ENCODE results near the gene KSR1. TPM values are rescaled to one million over a fixed set of nuclear protein-coding genes. Genes with fewer than 3 reads are reported as not detected.

KSR1 gene
- total and polyA plus RNA-seq, 2 experiments from 2014 or later, result 7.8 to 53.2 TPM

GRCh38 chr17:27578718-27579085, 122.5 kb downstream of the KSR1 start:
- no peak for TF ChIP-seq EZH2phosphoT487 (IDR thresholded peaks at IDR 0.05; ENCODE audit: unreplicated experiment)
- no peak for TF ChIP-seq ZNF331 (CRISPR knock-in tag; IDR thresholded peaks at IDR 0.05; ENCODE audit: low read depth)

DNA sequence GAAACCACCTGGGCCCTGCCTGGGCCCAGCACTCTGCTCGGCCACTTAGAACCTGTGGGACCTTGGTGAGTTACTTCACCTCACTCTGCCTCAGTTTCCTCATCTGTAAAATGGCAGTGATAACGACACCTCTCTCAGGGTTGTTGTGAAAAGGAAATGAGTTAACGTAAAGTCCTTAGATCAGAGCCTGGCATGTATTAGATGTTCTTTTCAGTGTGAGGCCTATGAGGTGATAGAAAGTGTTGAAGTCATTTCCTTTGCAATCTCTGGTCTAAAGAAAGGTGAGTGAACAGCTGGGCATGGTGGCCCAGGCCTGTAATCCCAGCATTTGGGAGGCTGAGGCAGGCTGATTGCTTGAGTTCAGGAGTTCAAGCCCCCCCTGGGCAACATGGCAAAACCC, 123.1 kb downstream of the KSR1 start:
- Histone ChIP-seq H3K36me3 (ENCODE audit: insufficient read depth) (no peaks in the 10 kb centered on the region), H3K9me2 (ENCODE audit: insufficient read depth) (peaks cover 13% of the 10 kb centered on the region), H3K79me2 (replicated peaks; ENCODE audit: insufficient read depth) (peaks cover 21% of the 10 kb centered on the region), H3K4me2 (no peak overlapping the region), H3K4me1 (ENCODE audit: insufficient read depth) (peaks cover 24% of the 10 kb centered on the region), H3K27me3 (ENCODE audit: insufficient read depth) (no peaks in the 10 kb centered on the region), H3K4me3 (no peak overlapping the region), H3K27ac (ENCODE audit: low read depth) (no peak overlapping the region), H2AFZ (no peak overlapping the region), H3F3A (replicated peaks; ENCODE audit: low read depth) (no peaks in the 10 kb centered on the region), H4K20me1 (replicated peaks; ENCODE audit: insufficient read depth) (no peaks in the 10 kb centered on the region)
- DNase-seq (ENCODE audit: low spot score) (no peak), ATAC-seq (no peak)
- Mint-ChIP-seq H3K36me3 (ENCODE audit: low read depth) (no peaks in the 10 kb centered on the region; the same call in 1 of the 3 replicates), H3K27ac (no peak overlapping the region; the same call in 1 of the 2 replicates), H3K4me3 (no peak overlapping the region), H3K9me3 (no peaks in the 10 kb centered on the region; the same call in 1 of the 3 replicates), H3K27me3 (ENCODE audit: insufficient read depth, low read depth, poor library complexity) (peaks cover 3% of the 10 kb centered on the region), H3K4me1 (peaks cover 34% of the 10 kb centered on the region)
- TF ChIP-seq ZNF114 (CRISPR knock-in tag; IDR thresholded peaks at IDR 0.05) (no peak), STAT1 (IDR thresholded peaks at IDR 0.05; ENCODE audit: unreplicated experiment) (no peak), REST (IDR thresholded peaks at IDR 0.05; ENCODE audit: unreplicated experiment) (no peak), POLR2AphosphoS5 (IDR thresholded peaks at IDR 0.05; ENCODE audit: low read depth) (no peak), ZNF331 (CRISPR knock-in tag; IDR thresholded peaks at IDR 0.05; ENCODE audit: low read depth) (no peak)
- TF ChIP-seq, protein P1, sequence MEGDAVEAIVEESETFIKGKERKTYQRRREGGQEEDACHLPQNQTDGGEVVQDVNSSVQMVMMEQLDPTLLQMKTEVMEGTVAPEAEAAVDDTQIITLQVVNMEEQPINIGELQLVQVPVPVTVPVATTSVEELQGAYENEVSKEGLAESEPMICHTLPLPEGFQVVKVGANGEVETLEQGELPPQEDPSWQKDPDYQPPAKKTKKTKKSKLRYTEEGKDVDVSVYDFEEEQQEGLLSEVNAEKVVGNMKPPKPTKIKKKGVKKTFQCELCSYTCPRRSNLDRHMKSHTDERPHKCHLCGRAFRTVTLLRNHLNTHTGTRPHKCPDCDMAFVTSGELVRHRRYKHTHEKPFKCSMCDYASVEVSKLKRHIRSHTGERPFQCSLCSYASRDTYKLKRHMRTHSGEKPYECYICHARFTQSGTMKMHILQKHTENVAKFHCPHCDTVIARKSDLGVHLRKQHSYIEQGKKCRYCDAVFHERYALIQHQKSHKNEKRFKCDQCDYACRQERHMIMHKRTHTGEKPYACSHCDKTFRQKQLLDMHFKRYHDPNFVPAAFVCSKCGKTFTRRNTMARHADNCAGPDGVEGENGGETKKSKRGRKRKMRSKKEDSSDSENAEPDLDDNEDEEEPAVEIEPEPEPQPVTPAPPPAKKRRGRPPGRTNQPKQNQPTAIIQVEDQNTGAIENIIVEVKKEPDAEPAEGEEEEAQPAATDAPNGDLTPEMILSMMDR (conservative IDR thresholded peaks at IDR 0.05; ENCODE audit: low read depth in 2 of 2), result no peak
- TF ChIP-seq, protein P2, sequence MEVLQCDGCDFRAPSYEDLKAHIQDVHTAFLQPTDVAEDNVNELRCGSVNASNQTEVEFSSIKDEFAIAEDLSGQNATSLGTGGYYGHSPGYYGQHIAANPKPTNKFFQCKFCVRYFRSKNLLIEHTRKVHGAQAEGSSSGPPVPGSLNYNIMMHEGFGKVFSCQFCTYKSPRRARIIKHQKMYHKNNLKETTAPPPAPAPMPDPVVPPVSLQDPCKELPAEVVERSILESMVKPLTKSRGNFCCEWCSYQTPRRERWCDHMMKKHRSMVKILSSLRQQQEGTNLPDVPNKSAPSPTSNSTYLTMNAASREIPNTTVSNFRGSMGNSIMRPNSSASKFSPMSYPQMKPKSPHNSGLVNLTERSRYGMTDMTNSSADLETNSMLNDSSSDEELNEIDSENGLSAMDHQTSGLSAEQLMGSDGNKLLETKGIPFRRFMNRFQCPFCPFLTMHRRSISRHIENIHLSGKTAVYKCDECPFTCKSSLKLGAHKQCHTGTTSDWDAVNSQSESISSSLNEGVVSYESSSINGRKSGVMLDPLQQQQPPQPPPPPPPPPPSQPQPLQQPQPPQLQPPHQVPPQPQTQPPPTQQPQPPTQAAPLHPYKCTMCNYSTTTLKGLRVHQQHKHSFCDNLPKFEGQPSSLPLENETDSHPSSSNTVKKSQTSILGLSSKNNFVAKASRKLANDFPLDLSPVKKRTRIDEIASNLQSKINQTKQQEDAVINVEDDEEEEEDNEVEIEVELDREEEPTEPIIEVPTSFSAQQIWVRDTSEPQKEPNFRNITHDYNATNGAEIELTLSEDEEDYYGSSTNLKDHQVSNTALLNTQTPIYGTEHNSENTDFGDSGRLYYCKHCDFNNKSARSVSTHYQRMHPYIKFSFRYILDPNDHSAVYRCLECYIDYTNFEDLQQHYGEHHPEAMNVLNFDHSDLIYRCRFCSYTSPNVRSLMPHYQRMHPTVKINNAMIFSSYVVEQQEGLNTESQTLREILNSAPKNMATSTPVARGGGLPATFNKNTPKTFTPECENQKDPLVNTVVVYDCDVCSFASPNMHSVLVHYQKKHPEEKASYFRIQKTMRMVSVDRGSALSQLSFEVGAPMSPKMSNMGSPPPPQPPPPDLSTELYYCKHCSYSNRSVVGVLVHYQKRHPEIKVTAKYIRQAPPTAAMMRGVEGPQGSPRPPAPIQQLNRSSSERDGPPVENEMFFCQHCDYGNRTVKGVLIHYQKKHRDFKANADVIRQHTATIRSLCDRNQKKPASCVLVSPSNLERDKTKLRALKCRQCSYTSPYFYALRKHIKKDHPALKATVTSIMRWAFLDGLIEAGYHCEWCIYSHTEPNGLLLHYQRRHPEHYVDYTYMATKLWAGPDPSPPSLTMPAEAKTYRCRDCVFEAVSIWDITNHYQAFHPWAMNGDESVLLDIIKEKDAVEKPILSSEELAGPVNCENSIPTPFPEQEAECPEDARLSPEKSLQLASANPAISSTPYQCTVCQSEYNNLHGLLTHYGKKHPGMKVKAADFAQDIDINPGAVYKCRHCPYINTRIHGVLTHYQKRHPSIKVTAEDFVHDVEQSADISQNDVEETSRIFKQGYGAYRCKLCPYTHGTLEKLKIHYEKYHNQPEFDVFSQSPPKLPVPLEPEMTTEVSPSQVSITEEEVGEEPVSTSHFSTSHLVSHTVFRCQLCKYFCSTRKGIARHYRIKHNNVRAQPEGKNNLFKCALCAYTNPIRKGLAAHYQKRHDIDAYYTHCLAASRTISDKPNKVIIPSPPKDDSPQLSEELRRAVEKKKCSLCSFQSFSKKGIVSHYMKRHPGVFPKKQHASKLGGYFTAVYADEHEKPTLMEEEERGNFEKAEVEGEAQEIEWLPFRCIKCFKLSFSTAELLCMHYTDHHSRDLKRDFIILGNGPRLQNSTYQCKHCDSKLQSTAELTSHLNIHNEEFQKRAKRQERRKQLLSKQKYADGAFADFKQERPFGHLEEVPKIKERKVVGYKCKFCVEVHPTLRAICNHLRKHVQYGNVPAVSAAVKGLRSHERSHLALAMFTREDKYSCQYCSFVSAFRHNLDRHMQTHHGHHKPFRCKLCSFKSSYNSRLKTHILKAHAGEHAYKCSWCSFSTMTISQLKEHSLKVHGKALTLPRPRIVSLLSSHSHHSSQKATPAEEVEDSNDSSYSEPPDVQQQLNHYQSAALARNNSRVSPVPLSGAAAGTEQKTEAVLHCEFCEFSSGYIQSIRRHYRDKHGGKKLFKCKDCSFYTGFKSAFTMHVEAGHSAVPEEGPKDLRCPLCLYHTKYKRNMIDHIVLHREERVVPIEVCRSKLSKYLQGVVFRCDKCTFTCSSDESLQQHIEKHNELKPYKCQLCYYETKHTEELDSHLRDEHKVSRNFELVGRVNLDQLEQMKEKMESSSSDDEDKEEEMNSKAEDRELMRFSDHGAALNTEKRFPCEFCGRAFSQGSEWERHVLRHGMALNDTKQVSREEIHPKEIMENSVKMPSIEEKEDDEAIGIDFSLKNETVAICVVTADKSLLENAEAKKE (CRISPR knock-in tag; IDR thresholded peaks at IDR 0.05), result no peak

More at GRCh38 chr17:27578718-27579085, 122.5 kb downstream of the KSR1 start:
- Histone ChIP-seq H3K9me2 (ENCODE audit: insufficient read depth) (peaks cover 13% of the 10 kb centered on the region), H2AFZ (no peak overlapping the region), H3K4me3 (no peak overlapping the region), H4K20me1 (replicated peaks; ENCODE audit: insufficient read depth) (no peaks in the 10 kb centered on the region), H3K79me2 (replicated peaks; ENCODE audit: insufficient read depth) (peaks cover 21% of the 10 kb centered on the region), H3K36me3 (ENCODE audit: insufficient read depth) (no peaks in the 10 kb centered on the region), H3F3A (replicated peaks; ENCODE audit: low read depth) (no peaks in the 10 kb centered on the region), H3K4me2 (no peak overlapping the region), H3K27me3 (ENCODE audit: insufficient read depth) (no peaks in the 10 kb centered on the region), H3K4me1 (ENCODE audit: insufficient read depth) (peaks cover 30% of the 10 kb centered on the region), H3K27ac (ENCODE audit: low read depth) (no peak overlapping the region)
- Mint-ChIP-seq H3K36me3 (ENCODE audit: low read depth) (no peaks in the 10 kb centered on the region; the same call in 1 of the 3 replicates), H3K4me1 (peaks cover 40% of the 10 kb centered on the region), H3K27ac (peak overlapping the region; percentile 72), H3K9me3 (no peaks in the 10 kb centered on the region; the same call in 1 of the 3 replicates), H3K27me3 (ENCODE audit: insufficient read depth, low read depth, poor library complexity) (peaks cover 5% of the 10 kb centered on the region), H3K4me3 (no peak overlapping the region)
- DNase-seq (ENCODE audit: low spot score), result no peak
- ATAC-seq, result no peak; the same call in 2 of the 3 replicates
